Ishikawa (cell line): ENCODE measurements around the gene ADGRG1.

Experiments
- CREB1 ChIP-seq: IDR thresholded peaks from 2 replicates; pipeline ENCODE4 v1.6.1; 2012; ENCODE audit warnings: low read depth
- EP300 ChIP-seq: IDR thresholded peaks from 2 replicates; pipeline ENCODE4 v1.6.1; 2012; ENCODE audit warnings: borderline replicate concordance
- MAX ChIP-seq: IDR thresholded peaks from 2 replicates; pipeline ENCODE4 v1.6.1; 2012
- NFIC ChIP-seq: IDR thresholded peaks from 2 replicates; pipeline ENCODE4 v1.6.1; 2012
- RAD21 ChIP-seq: IDR thresholded peaks from 2 replicates; pipeline ENCODE4 v1.6.1; 2012; ENCODE audit warnings: low read depth
- REST ChIP-seq: IDR thresholded peaks from 2 replicates; pipeline ENCODE4 v1.6.1; 2012; ENCODE audit warnings: low read depth, mild to moderate bottlenecking
- TCF12 ChIP-seq: IDR thresholded peaks from 2 replicates; pipeline ENCODE4 v1.6.1; 2012; ENCODE audit warnings: low read depth

GRCh38 chr16:57611181-57611580 is 17.2 kb upstream of the ADGRG1 start:
- TF ChIP-seq RAD21 (no peak), REST (no peak), MAX (no peak), EP300 (no peak), NFIC (no peak), TCF12 (no peak), CREB1 (no peak)
